Retinal pigment epithelial cell (primary cell): ENCODE results near the gene PHLDB2.

Experiments
- DNase-seq: peaks from one replicate; pipeline ENCODE4 v3.0.0-alpha.2; 2010; ENCODE audit warnings: low read depth
- H3K4me3 ChIP-seq: 2 replicates; pipeline ENCODE4 v1.5.1; 2011; ENCODE audit warnings: mild to moderate bottlenecking, low read length, control low read depth, moderate library complexity
- CTCF ChIP-seq: conservative IDR thresholded peaks from 2 replicates; pipeline ENCODE4 v1.5.1; 2011; ENCODE audit warnings: low read depth, low read length, control low read depth, inconsistent platforms

PHLDB2 gene

GRCh38 chr3:111828530-111828929 is 30.5 kb upstream of the PHLDB2 start:
- TF ChIP-seq CTCF: no peak
- H3K4me3 ChIP-seq: no peak overlapping the region
- no peak for DNase-seq

- DNase-seq: no peak
- no peak overlapping the region for H3K4me3 ChIP-seq
- TF ChIP-seq CTCF: no peak
Observed at GRCh38 chr3:111829023-111829422, 30.0 kb upstream of the PHLDB2 start.

GRCh38 chr3:111831840-111832239 is 27.2 kb upstream of the PHLDB2 start:
- DNase-seq: no peak
- TF ChIP-seq CTCF: no peak
- no peak overlapping the region for H3K4me3 ChIP-seq

- H3K4me3 ChIP-seq: no peak overlapping the region
- TF ChIP-seq CTCF: no peak
- no peak for DNase-seq
Observed at GRCh38 chr3:111837112-111837511, 22.0 kb upstream of the PHLDB2 start.

- DNase-seq: no peak
- no peak overlapping the region for H3K4me3 ChIP-seq
- TF ChIP-seq CTCF: no peak
Observed at GRCh38 chr3:111838133-111838532, 20.9 kb upstream of the PHLDB2 start.

GRCh38 chr3:111846039-111846438 is 13.0 kb upstream of the PHLDB2 start:
- no peak for TF ChIP-seq CTCF
- H3K4me3 ChIP-seq: no peak overlapping the region
- DNase-seq: no peak

GRCh38 chr3:111846717-111847116 is 12.3 kb upstream of the PHLDB2 start:
- no peak overlapping the region for H3K4me3 ChIP-seq
- no peak for DNase-seq
- no peak for TF ChIP-seq CTCF
